Measurements from ENCODE around the gene SLAMF1.
"Not testable (repeated sequence)": the region's sequence is repeated elsewhere in the genome, so short reads cannot be mapped to it uniquely, and the experiment has no call there.

Gene SLAMF1

DNA sequence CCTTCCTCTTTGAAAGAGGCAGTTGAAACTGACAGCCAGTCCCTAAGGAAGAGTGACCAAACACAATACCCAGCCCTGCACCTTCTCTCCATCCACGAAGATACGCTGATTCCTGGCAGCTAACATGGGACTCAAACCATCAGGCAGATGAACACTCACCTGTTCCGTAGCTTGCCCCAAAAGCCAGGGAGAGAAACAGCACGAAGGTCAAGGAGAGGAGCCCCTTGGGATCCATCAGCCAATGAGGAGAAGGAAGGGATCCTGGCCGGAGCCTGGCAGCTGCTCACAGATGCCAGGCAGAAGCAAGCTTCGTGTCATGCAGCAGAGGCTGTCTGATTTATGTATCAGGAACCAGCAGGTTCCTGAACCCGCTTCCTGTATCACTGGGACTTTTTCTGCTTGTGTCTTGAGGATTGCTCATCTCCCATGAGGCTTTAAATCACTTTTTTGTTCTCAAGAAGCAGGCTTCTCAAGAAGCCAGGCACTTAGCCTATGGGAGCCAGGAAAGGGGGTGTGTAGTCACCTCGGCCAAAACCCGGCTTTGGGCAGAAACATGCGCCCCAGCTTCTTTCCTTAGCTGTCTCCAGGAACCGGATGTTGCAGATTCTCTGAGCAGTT, at the start of gene SLAMF1:
Gene SLAMF1 (minus strand): TSS at position 334 of the 618 bp plus-strand sequence. CDS start 99 bp downstream, at position 235.
- Mint-ChIP-seq H3K4me3 (peak within 1 kb of the TSS; percentile 90), H3K36me3 (ENCODE audit: low read depth) (peaks cover 37% of the 10 kb centered on the region), H3K9me3 (no peaks in the 10 kb centered on the region), H3K27ac (peak within 1 kb of the TSS; percentile 86), H3K27me3 (ENCODE audit: low read depth) (no peaks in the 10 kb centered on the region), H3K4me1 (ENCODE audit: low read depth) (peaks cover 59% of the 10 kb centered on the region)
- peak; percentile 55 for DNase-seq (ENCODE audit: low spot score)

GRCh38 chr1:160692390-160692789, 45.5 kb upstream of the SLAMF1 start:
- H3K36me3 Mint-ChIP-seq (ENCODE audit: low read depth), result peaks cover 40% of the 10 kb centered on the region
- not testable (repeated sequence) for H3K9me3 Mint-ChIP-seq; H3K27ac Mint-ChIP-seq; DNase-seq (ENCODE audit: low spot score); H3K4me3 Mint-ChIP-seq; H3K27me3 Mint-ChIP-seq (ENCODE audit: low read depth)
- H3K4me1 Mint-ChIP-seq (ENCODE audit: low read depth), result peaks cover 50% of the 10 kb centered on the region

GRCh38 chr1:160685266-160685665, 38.4 kb upstream of the SLAMF1 start:
- H3K36me3 Mint-ChIP-seq (ENCODE audit: low read depth), result peaks cover 93% of the 10 kb centered on the region
- no peaks in the 10 kb centered on the region for H3K27me3 Mint-ChIP-seq (ENCODE audit: low read depth)
- H3K4me3 Mint-ChIP-seq, result peak overlapping the region; percentile 77
- H3K27ac Mint-ChIP-seq, result peak overlapping the region; percentile 95
- no peak for DNase-seq (ENCODE audit: low spot score)
- peaks cover 76% of the 10 kb centered on the region for H3K4me1 Mint-ChIP-seq (ENCODE audit: low read depth)
- peaks cover 11% of the 10 kb centered on the region for H3K9me3 Mint-ChIP-seq

- peak overlapping the region; percentile 77 for H3K4me3 Mint-ChIP-seq
- no peaks in the 10 kb centered on the region for H3K27me3 Mint-ChIP-seq (ENCODE audit: low read depth)
- peaks cover 95% of the 10 kb centered on the region for H3K36me3 Mint-ChIP-seq (ENCODE audit: low read depth)
- H3K9me3 Mint-ChIP-seq, result peaks cover 11% of the 10 kb centered on the region
- H3K4me1 Mint-ChIP-seq (ENCODE audit: low read depth), result peaks cover 68% of the 10 kb centered on the region
- peak; percentile 55 for DNase-seq (ENCODE audit: low spot score)
- H3K27ac Mint-ChIP-seq, result peak overlapping the region; percentile 95
Observed at GRCh38 chr1:160682983-160683865, 36.4 kb upstream of the SLAMF1 start.

- Mint-ChIP-seq H3K4me1 (ENCODE audit: low read depth) (peaks cover 70% of the 10 kb centered on the region), H3K27ac (peak overlapping the region; percentile 95), H3K27me3 (ENCODE audit: low read depth) (no peaks in the 10 kb centered on the region), H3K36me3 (ENCODE audit: low read depth) (peaks cover 94% of the 10 kb centered on the region), H3K9me3 (peaks cover 8% of the 10 kb centered on the region), H3K4me3 (peak overlapping the region; percentile 77)
- no peak for DNase-seq (ENCODE audit: low spot score)
Observed at GRCh38 chr1:160681891-160682140, 35.0 kb upstream of the SLAMF1 start.

- H3K4me1 Mint-ChIP-seq (ENCODE audit: low read depth), result peaks cover 68% of the 10 kb centered on the region
Observed at GRCh38 chr1:160681066-160681890, 34.4 kb upstream of the SLAMF1 start.

GRCh38 chr1:160680399-160680798, 33.6 kb upstream of the SLAMF1 start:
- H3K4me1 Mint-ChIP-seq (ENCODE audit: low read depth), result peaks cover 66% of the 10 kb centered on the region
- peaks cover 85% of the 10 kb centered on the region for H3K36me3 Mint-ChIP-seq (ENCODE audit: low read depth)
- H3K9me3 Mint-ChIP-seq, result no peaks in the 10 kb centered on the region
- H3K27me3 Mint-ChIP-seq (ENCODE audit: low read depth), result no peaks in the 10 kb centered on the region
- H3K4me3 Mint-ChIP-seq, result no peak overlapping the region
- DNase-seq (ENCODE audit: low spot score), result no peak
- peak overlapping the region; percentile 58 for H3K27ac Mint-ChIP-seq

More at GRCh38 chr1:160681066-160681890, 34.4 kb upstream of the SLAMF1 start:
- Mint-ChIP-seq H3K4me3 (peak overlapping the region; percentile 77), H3K27ac (peak overlapping the region; percentile 95), H3K27me3 (ENCODE audit: low read depth) (no peaks in the 10 kb centered on the region), H3K36me3 (ENCODE audit: low read depth) (peaks cover 90% of the 10 kb centered on the region), H3K9me3 (peaks cover 3% of the 10 kb centered on the region)
- peak; percentile 85 for DNase-seq (ENCODE audit: low spot score)

- H3K9me3 Mint-ChIP-seq, result no peaks in the 10 kb centered on the region
- H3K36me3 Mint-ChIP-seq (ENCODE audit: low read depth), result peaks cover 80% of the 10 kb centered on the region
- peaks cover 62% of the 10 kb centered on the region for H3K4me1 Mint-ChIP-seq (ENCODE audit: low read depth)
- peak overlapping the region; percentile 34 for H3K27ac Mint-ChIP-seq
- no peak for DNase-seq (ENCODE audit: low spot score)
- H3K4me3 Mint-ChIP-seq, result no peak overlapping the region
- no peaks in the 10 kb centered on the region for H3K27me3 Mint-ChIP-seq (ENCODE audit: low read depth)
Observed at GRCh38 chr1:160679893-160680292, 33.0 kb upstream of the SLAMF1 start.

- Mint-ChIP-seq H3K36me3 (ENCODE audit: low read depth) (peaks cover 53% of the 10 kb centered on the region), H3K4me3 (no peak overlapping the region), H3K27me3 (ENCODE audit: low read depth) (no peaks in the 10 kb centered on the region), H3K27ac (no peak overlapping the region), H3K9me3 (no peaks in the 10 kb centered on the region), H3K4me1 (ENCODE audit: low read depth) (peaks cover 36% of the 10 kb centered on the region)
- no peak for DNase-seq (ENCODE audit: low spot score)
Observed at GRCh38 chr1:160676869-160677597, 30.2 kb upstream of the SLAMF1 start.

DNA sequence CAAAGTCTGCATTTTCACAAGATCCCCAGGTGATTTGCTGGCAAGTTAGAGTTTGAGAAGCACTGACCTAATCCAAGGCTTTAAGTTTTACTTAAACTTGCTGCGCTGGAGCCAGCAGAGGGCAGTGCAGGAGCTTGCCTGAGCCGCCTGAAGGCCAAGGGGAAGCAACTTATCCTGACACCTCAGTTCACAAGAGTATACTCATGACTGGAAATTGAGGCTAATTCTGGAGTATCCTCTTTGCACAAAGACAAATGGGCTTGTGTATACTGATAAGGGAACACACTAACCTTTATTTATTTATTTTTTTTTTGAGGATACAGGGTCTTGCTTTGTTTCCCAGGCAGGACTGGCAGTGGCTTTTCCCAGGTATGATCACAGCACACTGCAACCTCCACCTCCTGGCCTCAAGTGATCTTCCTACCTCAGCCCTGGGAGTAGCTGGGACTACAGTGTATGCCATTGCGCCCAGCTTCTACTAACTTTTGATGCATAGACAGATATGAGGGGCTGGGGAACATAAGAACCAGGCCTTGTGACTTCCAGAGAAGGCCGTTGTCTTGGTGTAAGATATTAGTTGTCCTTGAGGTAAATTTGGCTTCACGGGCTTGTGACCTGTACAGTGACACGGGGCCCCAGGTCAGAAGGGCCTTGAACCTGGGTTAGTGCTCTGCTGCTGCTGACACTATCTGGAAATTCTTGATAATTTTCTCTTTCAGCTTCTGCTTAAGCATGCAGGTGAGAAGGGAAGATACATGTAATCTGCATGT, 29.0 kb upstream of the SLAMF1 start:
- Mint-ChIP-seq H3K9me3 (no peaks in the 10 kb centered on the region), H3K36me3 (ENCODE audit: low read depth) (peaks cover 45% of the 10 kb centered on the region), H3K27me3 (ENCODE audit: low read depth) (no peaks in the 10 kb centered on the region), H3K27ac (peak overlapping the region; percentile 41), H3K4me3 (peak overlapping the region; percentile 37), H3K4me1 (ENCODE audit: low read depth) (peaks cover 30% of the 10 kb centered on the region)
- DNase-seq (ENCODE audit: low spot score), result peak; percentile 70

DNA sequence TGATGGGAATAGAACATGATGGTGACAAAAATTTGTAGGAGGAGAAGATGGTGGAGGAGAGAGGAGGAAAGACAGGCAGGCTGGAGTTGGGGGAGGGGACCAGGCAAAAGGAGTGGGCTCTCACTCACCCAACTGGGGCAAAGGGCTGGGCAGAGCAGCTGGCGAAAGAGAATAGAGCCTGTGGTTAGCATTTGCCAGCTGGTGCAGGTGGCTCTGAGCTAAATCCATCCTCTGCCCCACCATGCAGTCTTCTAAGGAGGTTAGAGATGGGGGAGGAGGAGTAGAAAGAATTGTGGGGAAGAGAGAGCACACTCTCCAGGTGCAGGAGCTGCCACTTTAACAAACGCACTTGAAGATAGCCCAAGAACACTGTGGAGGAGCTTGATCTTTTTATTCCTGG, 27.6 kb upstream of the SLAMF1 start:
- H3K9me3 Mint-ChIP-seq, result peaks cover 2% of the 10 kb centered on the region
- no peak overlapping the region for H3K27ac Mint-ChIP-seq
- DNase-seq (ENCODE audit: low spot score), result no peak
- H3K27me3 Mint-ChIP-seq (ENCODE audit: low read depth), result no peaks in the 10 kb centered on the region
- peaks cover 28% of the 10 kb centered on the region for H3K4me1 Mint-ChIP-seq (ENCODE audit: low read depth)
- H3K36me3 Mint-ChIP-seq (ENCODE audit: low read depth), result peaks cover 41% of the 10 kb centered on the region
- no peak overlapping the region for H3K4me3 Mint-ChIP-seq

GRCh38 chr1:160672789-160673695, 26.2 kb upstream of the SLAMF1 start:
- Mint-ChIP-seq H3K27me3 (ENCODE audit: low read depth) (no peaks in the 10 kb centered on the region), H3K27ac (no peak overlapping the region), H3K36me3 (ENCODE audit: low read depth) (peaks cover 39% of the 10 kb centered on the region), H3K4me1 (ENCODE audit: low read depth) (peaks cover 25% of the 10 kb centered on the region), H3K4me3 (no peak overlapping the region), H3K9me3 (peaks cover 14% of the 10 kb centered on the region)
- DNase-seq (ENCODE audit: low spot score), result no peak

Data from T-helper 2 cell treated with Interferon-gamma antibody and Interleukin-4, amounts not matched to agents 5 μg/mL and 100 μg/mL, for 36 hours (primary cell).